ENCODE measurements around the gene RREB1. TPM values are rescaled to one million over a fixed set of nuclear protein-coding genes. Genes with fewer than 3 reads are reported as not detected.
A peak's percentile ranks its signal among the peaks of the same experiment; 100 is the strongest.

RREB1 gene
- total RNA-seq, 2 experiments from 2014 or later = 18.7 to 19.7 TPM

- no peak overlapping the region for H3K27ac Mint-ChIP-seq
- no peak for ATAC-seq
- peaks cover 4% of the 10 kb centered on the region for H3K9me3 Mint-ChIP-seq
- H3K27me3 Mint-ChIP-seq = peaks cover 17% of the 10 kb centered on the region
- H3K36me3 Mint-ChIP-seq (ENCODE audit: low read depth) = no peaks in the 10 kb centered on the region
- peaks cover 15% of the 10 kb centered on the region for H3K4me1 Mint-ChIP-seq (ENCODE audit: low read depth)
- ChIA-PET CTCF (no interaction called here), POLR2A (no interaction called here)
- intact Hi-C loops (cut with micrococcal nuclease) = no loop called here
- no peak overlapping the region for H3K4me3 Mint-ChIP-seq
- DNase-seq = no peak
- no peak for TF ChIP-seq CTCF (IDR thresholded peaks at IDR 0.05)
These were observed 149.0 kb downstream of the RREB1 start for GRCh38 chr6:7256785-7257184.

DNA sequence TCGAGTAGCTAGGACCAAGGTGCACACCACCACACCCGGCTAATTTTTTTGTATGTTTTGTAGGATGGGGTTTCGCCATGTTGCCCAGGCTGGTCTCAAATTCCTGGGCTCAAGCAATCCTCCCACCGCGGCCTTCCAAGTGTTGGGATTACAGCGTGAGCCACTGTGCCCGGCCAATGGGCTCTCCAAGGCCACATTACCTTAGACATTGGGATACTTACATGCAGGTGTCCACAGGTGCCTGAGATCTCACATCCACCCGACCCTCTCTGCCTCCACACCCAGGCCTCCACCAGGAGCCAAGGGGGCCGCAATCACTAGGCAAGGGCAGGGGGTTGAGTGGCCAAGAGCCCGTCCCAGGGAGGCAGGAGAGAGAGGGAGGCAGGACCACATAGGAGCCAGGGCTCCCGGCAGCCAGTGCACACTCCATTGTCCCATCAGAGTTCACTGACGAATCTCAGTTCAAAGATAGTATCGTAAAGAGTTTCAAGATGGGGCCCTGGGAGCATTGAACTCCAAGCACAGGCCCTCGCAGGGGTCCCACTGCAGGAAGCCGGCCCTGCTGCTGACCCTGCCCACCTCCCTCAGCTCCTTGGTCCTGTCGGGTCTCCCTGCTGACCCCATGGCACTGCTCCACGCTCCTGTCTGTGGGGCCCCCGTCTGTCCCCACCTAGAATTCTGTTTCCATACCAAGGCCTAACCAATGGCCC is 149.9 kb downstream of the RREB1 start:
- intact Hi-C loops (cut with micrococcal nuclease) = no loop called here
- no peaks in the 10 kb centered on the region for H3K36me3 Mint-ChIP-seq (ENCODE audit: low read depth)
- H3K4me3 Mint-ChIP-seq = no peak overlapping the region
- peaks cover 18% of the 10 kb centered on the region for H3K4me1 Mint-ChIP-seq (ENCODE audit: low read depth)
- ATAC-seq (no peak), DNase-seq (no peak)
- H3K9me3 Mint-ChIP-seq = peaks cover 4% of the 10 kb centered on the region
- TF ChIP-seq CTCF (IDR thresholded peaks at IDR 0.05) = no peak
- H3K27me3 Mint-ChIP-seq = peaks cover 17% of the 10 kb centered on the region
- no peak overlapping the region for H3K27ac Mint-ChIP-seq
- CTCF ChIA-PET = no interaction called here
- POLR2A ChIA-PET = no interaction called here

- H3K4me1 Mint-ChIP-seq (ENCODE audit: low read depth) = peaks cover 18% of the 10 kb centered on the region
- no peak for ATAC-seq
- no peak overlapping the region for H3K4me3 Mint-ChIP-seq
- H3K9me3 Mint-ChIP-seq = peaks cover 4% of the 10 kb centered on the region
- POLR2A ChIA-PET = no interaction called here
- H3K36me3 Mint-ChIP-seq (ENCODE audit: low read depth) = no peaks in the 10 kb centered on the region
- intact Hi-C loops (cut with micrococcal nuclease) = no loop called here
- peaks cover 17% of the 10 kb centered on the region for H3K27me3 Mint-ChIP-seq
- DNase-seq = no peak
- CTCF ChIA-PET = no interaction called here
- TF ChIP-seq CTCF (IDR thresholded peaks at IDR 0.05) = no peak
- no peak overlapping the region for H3K27ac Mint-ChIP-seq
These were observed 150.5 kb downstream of the RREB1 start for GRCh38 chr6:7258231-7258763.

GRCh38 chr6:7260291-7261031 is 152.7 kb downstream of the RREB1 start:
- POLR2A ChIA-PET = no interaction called here
- Mint-ChIP-seq H3K27me3 (peaks cover 17% of the 10 kb centered on the region), H3K4me3 (peak overlapping the region; percentile 81), H3K9me3 (peaks cover 4% of the 10 kb centered on the region), H3K4me1 (ENCODE audit: low read depth) (peaks cover 18% of the 10 kb centered on the region), H3K27ac (no peak overlapping the region), H3K36me3 (ENCODE audit: low read depth) (no peaks in the 10 kb centered on the region)
- TF ChIP-seq CTCF (IDR thresholded peaks at IDR 0.05) = no peak
- DNase-seq (no peak), ATAC-seq (peak; percentile 10)
- CTCF ChIA-PET = interaction anchor here (1.6 to 2.4 kb wide), 2 partner anchors 15 kb away, joined by 5 to 15 read pairs; no protein-coding TSS in a partner anchor
- intact Hi-C loops (cut with micrococcal nuclease) = no loop called here
